HG02884 (cell line): ENCODE results near the gene CRISP1.
"Not testable (repeated sequence)": the region's sequence is repeated elsewhere in the genome, so short reads cannot be mapped to it uniquely, and the experiment has no call there.

ENCODE experiments used
- ATAC-seq: cut with Tn5 transposase; IDR thresholded peaks from one replicate; pipeline ENCODE4 v1.9.1; 2021; ENCODE audit warnings: mild to moderate bottlenecking, moderate library complexity; ENCODE audit not compliant: unreplicated experiment

Gene CRISP1

GRCh38 chr6:49866485-49866943, at the start of gene CRISP1:
Gene CRISP1, minus strand, starts transcription at chr6:49866535. Its CDS starts 9,135 bp downstream, at chr6:49857400.
- ATAC-seq, result no peak

- ATAC-seq, result no peak
Observed at GRCh38 chr6:49915035-49915434, 48.7 kb upstream of the CRISP1 start.

GRCh38 chr6:49913636-49914375, 47.5 kb upstream of the CRISP1 start:
- no peak for ATAC-seq

GRCh38 chr6:49912196-49912595, 45.9 kb upstream of the CRISP1 start:
- ATAC-seq, result no peak

GRCh38 chr6:49911252-49911651, 44.9 kb upstream of the CRISP1 start:
- ATAC-seq, result no peak

GRCh38 chr6:49909563-49909962, 43.2 kb upstream of the CRISP1 start:
- ATAC-seq, result no peak

- ATAC-seq, result no peak
Observed at GRCh38 chr6:49906526-49906925, 40.2 kb upstream of the CRISP1 start.

GRCh38 chr6:49905296-49905695, 39.0 kb upstream of the CRISP1 start:
- no peak for ATAC-seq

GRCh38 chr6:49902856-49903255, 36.5 kb upstream of the CRISP1 start:
- ATAC-seq, result no peak

GRCh38 chr6:49898904-49899566, 32.7 kb upstream of the CRISP1 start:
- no peak for ATAC-seq

- ATAC-seq, result not testable (repeated sequence)
Observed at GRCh38 chr6:49895553-49895952, 29.2 kb upstream of the CRISP1 start.

GRCh38 chr6:49892280-49892679, 25.9 kb upstream of the CRISP1 start:
- no peak for ATAC-seq

GRCh38 chr6:49890988-49891387, 24.7 kb upstream of the CRISP1 start:
- no peak for ATAC-seq

GRCh38 chr6:49888742-49889431, 22.6 kb upstream of the CRISP1 start:
- ATAC-seq, result no peak

- no peak for ATAC-seq
Observed at GRCh38 chr6:49868951-49869529, 2.7 kb upstream of the CRISP1 start.

GRCh38 chr6:49856282-49856681, 10.1 kb downstream of the CRISP1 start:
- no peak for ATAC-seq

- no peak for ATAC-seq
Observed at GRCh38 chr6:49855221-49855620, 11.1 kb downstream of the CRISP1 start.

GRCh38 chr6:49852975-49853374, 13.4 kb downstream of the CRISP1 start:
- ATAC-seq, result no peak

GRCh38 chr6:49849213-49849907, 17.0 kb downstream of the CRISP1 start:
- peak; percentile 89 for ATAC-seq

- ATAC-seq, result no peak
Observed at GRCh38 chr6:49847673-49848072, 18.7 kb downstream of the CRISP1 start.

GRCh38 chr6:49847014-49847413, 19.3 kb downstream of the CRISP1 start:
- ATAC-seq, result no peak
